ENCODE results near the gene CARM1. TPM values are rescaled to one million over a fixed set of nuclear protein-coding genes. Genes with fewer than 3 reads are reported as not detected.
"Not testable (repeated sequence)": the region's sequence is repeated elsewhere in the genome, so short reads cannot be mapped to it uniquely, and the experiment has no call there.

The CARM1 gene
- total and polyA plus RNA-seq, 8 donors: 5.2 to 21.0 (median 16.9) TPM

DNA sequence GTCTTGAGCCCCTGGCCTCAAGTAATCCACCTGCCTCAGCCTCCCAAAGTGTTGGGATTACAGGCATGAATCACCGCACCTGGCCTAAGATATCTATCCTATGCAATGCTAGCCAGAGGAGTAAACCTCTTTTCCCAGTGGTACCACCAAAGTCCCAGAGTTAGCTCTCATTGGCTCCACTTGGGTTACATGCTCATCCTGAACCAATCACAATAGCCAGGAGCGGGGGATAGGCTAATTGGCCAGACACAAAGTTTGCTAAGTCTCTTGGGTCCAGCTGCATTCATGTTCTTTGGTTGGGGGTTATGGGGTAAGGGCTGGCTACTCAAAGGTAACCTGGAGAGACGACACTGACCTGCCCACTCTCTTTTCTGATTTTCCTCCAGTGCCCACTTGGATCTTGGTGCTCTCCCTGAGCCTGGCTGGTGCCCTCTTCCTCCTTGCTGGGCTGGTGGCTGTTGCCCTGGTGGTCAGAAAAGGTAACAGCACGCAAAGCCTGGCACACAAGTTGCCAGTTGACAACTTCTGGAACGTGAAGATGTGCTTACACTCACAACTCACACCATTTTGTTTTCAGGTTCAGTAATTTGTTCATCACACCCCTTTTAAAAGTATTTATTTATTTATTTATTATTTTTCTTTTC, 15.4 kb upstream of the CARM1 start:
- 63 to 80% (median 72%) methylated on average over 5 of the region's 5 CpGs for WGBS, 5 donors
- intact Hi-C loops (cut with DNase I; ENCODE audit: low total_unique reads): no loop called here
- H3K36me3 ChIP-seq: no peaks in the 10 kb centered on the region
- no peaks in the 10 kb centered on the region for H3K27me3 ChIP-seq
- H3K9me3 ChIP-seq: no peaks in the 10 kb centered on the region
- peak in 1 of 2 donors; percentile 40 for DNase-seq
- no peaks in the 10 kb centered on the region for H3K4me1 ChIP-seq
- no peak overlapping the region for H3K4me3 ChIP-seq
- no peak for TF ChIP-seq POLR2A (IDR thresholded peaks at IDR 0.05)
- TF ChIP-seq, protein P1, sequence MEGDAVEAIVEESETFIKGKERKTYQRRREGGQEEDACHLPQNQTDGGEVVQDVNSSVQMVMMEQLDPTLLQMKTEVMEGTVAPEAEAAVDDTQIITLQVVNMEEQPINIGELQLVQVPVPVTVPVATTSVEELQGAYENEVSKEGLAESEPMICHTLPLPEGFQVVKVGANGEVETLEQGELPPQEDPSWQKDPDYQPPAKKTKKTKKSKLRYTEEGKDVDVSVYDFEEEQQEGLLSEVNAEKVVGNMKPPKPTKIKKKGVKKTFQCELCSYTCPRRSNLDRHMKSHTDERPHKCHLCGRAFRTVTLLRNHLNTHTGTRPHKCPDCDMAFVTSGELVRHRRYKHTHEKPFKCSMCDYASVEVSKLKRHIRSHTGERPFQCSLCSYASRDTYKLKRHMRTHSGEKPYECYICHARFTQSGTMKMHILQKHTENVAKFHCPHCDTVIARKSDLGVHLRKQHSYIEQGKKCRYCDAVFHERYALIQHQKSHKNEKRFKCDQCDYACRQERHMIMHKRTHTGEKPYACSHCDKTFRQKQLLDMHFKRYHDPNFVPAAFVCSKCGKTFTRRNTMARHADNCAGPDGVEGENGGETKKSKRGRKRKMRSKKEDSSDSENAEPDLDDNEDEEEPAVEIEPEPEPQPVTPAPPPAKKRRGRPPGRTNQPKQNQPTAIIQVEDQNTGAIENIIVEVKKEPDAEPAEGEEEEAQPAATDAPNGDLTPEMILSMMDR (IDR thresholded peaks at IDR 0.05): peak in 2 of 7 experiments; percentile 51 to 56
- H3K27ac ChIP-seq: no peak overlapping the region

DNA sequence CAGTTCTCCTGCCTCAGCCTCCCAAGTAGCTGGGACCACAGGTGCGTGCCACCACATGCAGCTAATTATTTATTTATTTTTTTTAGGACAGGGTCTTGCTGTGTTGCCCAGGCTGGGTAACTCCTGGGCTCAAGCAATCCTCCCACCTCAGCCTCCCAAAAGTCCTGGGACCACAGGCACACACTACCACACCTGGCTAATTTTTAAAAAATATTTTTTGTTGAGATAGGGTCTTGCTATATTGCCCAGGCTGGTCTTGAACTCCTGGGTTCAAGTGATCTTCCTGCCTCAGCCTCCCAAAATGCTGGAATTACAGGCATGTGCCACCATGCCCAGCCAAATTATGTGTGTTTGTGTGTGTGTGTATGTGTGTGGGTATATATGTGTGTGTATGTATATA, 14.5 kb upstream of the CARM1 start:
- H3K4me3 ChIP-seq; H3K4me1 ChIP-seq; intact Hi-C loops (cut with DNase I; ENCODE audit: low total_unique reads); H3K27me3 ChIP-seq; H3K27ac ChIP-seq; DNase-seq; H3K36me3 ChIP-seq; H3K9me3 ChIP-seq: not testable (repeated sequence)
- 88 to 100% (median 98%) methylated on average over 1 of the region's 1 CpG for WGBS, 5 donors

DNA sequence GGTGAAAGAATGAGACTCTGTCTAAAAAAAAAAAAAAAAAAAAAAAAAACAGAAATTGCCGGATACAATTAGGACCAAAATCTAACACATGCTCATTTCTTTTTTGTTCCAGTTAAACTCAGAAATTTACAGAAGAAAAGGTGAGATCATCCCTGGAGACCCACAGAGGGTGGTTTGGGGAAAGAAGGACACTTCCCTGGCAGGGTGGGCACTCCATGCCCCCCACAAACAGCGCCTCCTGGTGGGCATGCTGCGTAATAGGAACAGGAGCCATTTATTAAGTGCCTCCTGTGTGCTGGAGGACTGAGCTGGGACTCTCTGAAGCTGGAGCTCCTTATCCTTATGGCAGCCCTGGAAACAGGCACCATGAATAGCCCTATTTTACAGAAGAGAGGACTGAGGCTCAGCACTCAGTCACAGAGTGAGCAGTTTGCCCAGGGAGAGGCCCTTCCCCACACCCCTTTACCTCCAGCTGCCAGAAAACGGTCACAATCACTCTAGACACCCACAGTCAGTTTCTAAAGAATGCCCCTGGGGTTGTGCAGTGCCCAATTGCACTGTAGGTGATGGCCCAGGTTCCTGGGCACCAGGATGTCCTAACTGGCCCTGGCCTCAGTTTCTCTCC, 13.0 kb upstream of the CARM1 start:
- Histone ChIP-seq H3K27ac (no peak overlapping the region), H3K36me3 (no peaks in the 10 kb centered on the region), H3K4me3 (no peak overlapping the region), H3K27me3 (no peaks in the 10 kb centered on the region), H3K4me1 (peaks cover 0 to 7% (median 4%) of the 10 kb centered on the region in 4 donors), H3K9me3 (no peaks in the 10 kb centered on the region)
- no peak for DNase-seq
- intact Hi-C loops (cut with DNase I; ENCODE audit: low total_unique reads): no loop called here
- no peak for TF ChIP-seq POLR2A (IDR thresholded peaks at IDR 0.05)
- TF ChIP-seq, protein P1 (IDR thresholded peaks at IDR 0.05): peak in 3 of 7 experiments; percentile 12 to 42 (median 30)
- TF ChIP-seq POLR2AphosphoS5 (IDR thresholded peaks at IDR 0.05): no peak
- no peak for TF ChIP-seq EP300 (IDR thresholded peaks at IDR 0.05)
- WGBS, 5 donors: 42 to 55% (median 45%) methylated on average over 4 of the region's 4 CpGs

DNA sequence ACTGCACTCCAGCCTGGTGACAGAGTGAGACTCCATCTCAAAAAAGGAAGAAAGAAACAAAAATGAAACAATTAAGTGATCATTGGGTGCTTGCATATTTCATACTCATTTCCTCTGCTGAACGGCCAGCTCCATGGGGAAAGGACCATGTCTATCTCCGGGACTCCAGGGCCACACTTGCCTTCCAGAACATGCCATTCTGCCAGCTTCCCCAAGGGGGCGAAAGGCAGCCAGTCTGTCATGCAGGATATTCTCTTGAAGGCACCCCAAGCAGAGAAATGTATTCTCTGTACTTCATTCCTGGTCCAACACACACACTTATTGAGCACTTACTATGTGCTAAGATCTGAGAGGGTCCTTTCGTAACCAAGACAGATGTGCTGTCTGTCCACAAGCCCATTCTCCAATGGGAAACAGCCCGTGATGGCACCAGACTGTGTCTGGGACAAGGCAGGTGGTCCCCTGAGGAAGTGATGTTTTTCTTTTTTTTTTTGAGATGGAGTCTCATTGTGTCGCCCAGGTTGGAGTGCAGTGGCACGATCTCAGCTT, 10.2 kb upstream of the CARM1 start:
- WGBS, 5 donors: 66 to 74% (median 73%) methylated on average over 7 of the region's 7 CpGs

More for the DNA sequence above, 10.2 kb upstream of the CARM1 start:
- peaks cover 0 to 22% (median 16%) of the 10 kb centered on the region in 4 donors for H3K4me1 ChIP-seq
- no peaks in the 10 kb centered on the region for H3K27me3 ChIP-seq
- intact Hi-C loops (cut with DNase I; ENCODE audit: low total_unique reads): no loop called here
- no peaks in the 10 kb centered on the region for H3K36me3 ChIP-seq
- DNase-seq: peak; percentile 42 to 58
- no peak for TF ChIP-seq POLR2A (IDR thresholded peaks at IDR 0.05)
- TF ChIP-seq, protein P1 (IDR thresholded peaks at IDR 0.05): peak in 1 of 7 experiments; percentile 17
- no peak for TF ChIP-seq EP300 (IDR thresholded peaks at IDR 0.05)
- no peaks in the 10 kb centered on the region for H3K9me3 ChIP-seq
- H3K27ac ChIP-seq: no peak overlapping the region
- H3K4me3 ChIP-seq: no peak overlapping the region

All from stomach (tissue), 9 donors.